Measurements from ENCODE around the gene WNT9A. TPM values are rescaled to one million over a fixed set of nuclear protein-coding genes. Genes with fewer than 3 reads are reported as not detected.

The WNT9A gene
- total RNA-seq, 1 donor from 2014 or later: 3.1 TPM

GRCh38 chr1:227923353-227924167, 24.2 kb downstream of the WNT9A start:
- ATAC-seq: no peak

GRCh38 chr1:227922501-227923352, 25.0 kb downstream of the WNT9A start:
- no peak for ATAC-seq

GRCh38 chr1:227921461-227922185, 26.1 kb downstream of the WNT9A start:
- ATAC-seq: no peak

- ATAC-seq: no peak
Measured at GRCh38 chr1:227920896-227921295, 26.8 kb downstream of the WNT9A start.

GRCh38 chr1:227920426-227920825, 27.3 kb downstream of the WNT9A start:
- ATAC-seq: no peak

GRCh38 chr1:227919906-227920305, 27.8 kb downstream of the WNT9A start:
- ATAC-seq: no peak

- ATAC-seq: no peak
Measured at GRCh38 chr1:227918736-227919135, 29.0 kb downstream of the WNT9A start.

- ATAC-seq: no peak
Measured at GRCh38 chr1:227918083-227918700, 29.5 kb downstream of the WNT9A start.

- ATAC-seq: no peak
Measured at GRCh38 chr1:227917081-227917950, 30.4 kb downstream of the WNT9A start.

GRCh38 chr1:227916655-227917054, 31.1 kb downstream of the WNT9A start:
- no peak for ATAC-seq

- peak; percentile 74 for ATAC-seq
Measured at GRCh38 chr1:227915564-227916553, 31.9 kb downstream of the WNT9A start.

- peak; percentile 21 for ATAC-seq
Measured at GRCh38 chr1:227914801-227915563, 32.8 kb downstream of the WNT9A start.

GRCh38 chr1:227913764-227914721, 33.7 kb downstream of the WNT9A start:
- ATAC-seq: no peak

GRCh38 chr1:227913396-227913763, 34.4 kb downstream of the WNT9A start:
- ATAC-seq: no peak

GRCh38 chr1:227912866-227913265, 34.9 kb downstream of the WNT9A start:
- no peak for ATAC-seq

GRCh38 chr1:227911376-227911775, 36.4 kb downstream of the WNT9A start:
- no peak for ATAC-seq

GRCh38 chr1:227910511-227911153, 37.1 kb downstream of the WNT9A start:
- ATAC-seq: peak; percentile 9

GRCh38 chr1:227909923-227910328, 37.8 kb downstream of the WNT9A start:
- ATAC-seq: peak; percentile 45
